Measurements from ENCODE around the gene TMTC3.

DNA sequence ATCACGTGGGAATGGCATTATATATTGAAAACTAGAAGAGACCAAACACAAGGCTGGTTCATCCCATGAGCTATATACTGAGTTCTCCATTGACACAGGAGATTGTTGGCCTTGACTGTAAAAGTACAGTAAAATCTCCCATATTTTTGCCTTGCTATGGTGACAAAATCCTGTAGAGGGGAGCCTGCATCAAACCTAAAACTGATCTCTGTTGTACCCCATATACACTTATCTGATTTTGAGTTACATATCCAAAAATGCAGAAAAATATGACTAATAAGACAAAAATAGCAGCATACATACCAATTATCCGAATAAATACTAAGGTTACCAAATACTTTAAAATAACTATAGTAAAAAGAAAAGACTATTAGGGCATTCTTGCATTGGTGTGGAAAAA lies 60.4 kb downstream of the TMTC3 start:
- no peak for TF ChIP-seq POLR2A (IDR thresholded peaks at IDR 0.05)
- TF ChIP-seq, protein P1, sequence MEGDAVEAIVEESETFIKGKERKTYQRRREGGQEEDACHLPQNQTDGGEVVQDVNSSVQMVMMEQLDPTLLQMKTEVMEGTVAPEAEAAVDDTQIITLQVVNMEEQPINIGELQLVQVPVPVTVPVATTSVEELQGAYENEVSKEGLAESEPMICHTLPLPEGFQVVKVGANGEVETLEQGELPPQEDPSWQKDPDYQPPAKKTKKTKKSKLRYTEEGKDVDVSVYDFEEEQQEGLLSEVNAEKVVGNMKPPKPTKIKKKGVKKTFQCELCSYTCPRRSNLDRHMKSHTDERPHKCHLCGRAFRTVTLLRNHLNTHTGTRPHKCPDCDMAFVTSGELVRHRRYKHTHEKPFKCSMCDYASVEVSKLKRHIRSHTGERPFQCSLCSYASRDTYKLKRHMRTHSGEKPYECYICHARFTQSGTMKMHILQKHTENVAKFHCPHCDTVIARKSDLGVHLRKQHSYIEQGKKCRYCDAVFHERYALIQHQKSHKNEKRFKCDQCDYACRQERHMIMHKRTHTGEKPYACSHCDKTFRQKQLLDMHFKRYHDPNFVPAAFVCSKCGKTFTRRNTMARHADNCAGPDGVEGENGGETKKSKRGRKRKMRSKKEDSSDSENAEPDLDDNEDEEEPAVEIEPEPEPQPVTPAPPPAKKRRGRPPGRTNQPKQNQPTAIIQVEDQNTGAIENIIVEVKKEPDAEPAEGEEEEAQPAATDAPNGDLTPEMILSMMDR (IDR thresholded peaks at IDR 0.05) = no peak

Data from testis (tissue), 2 donors.